HG03159 (cell line): ENCODE measurements around the gene MAGEE2.
"Not testable (repeated sequence)": the region's sequence is repeated elsewhere in the genome, so short reads cannot be mapped to it uniquely, and the experiment has no call there.

Experiments
- ATAC-seq: cut with Tn5 transposase; IDR thresholded peaks from one replicate; pipeline ENCODE4 v1.9.1; 2021; ENCODE audit warnings: mild to moderate bottlenecking, moderate library complexity; ENCODE audit not compliant: unreplicated experiment

The MAGEE2 gene

GRCh38 chrX:75784680-75785491 lies at the start of gene MAGEE2:
MAGEE2 (minus strand) TSS chrX:75785254; CDS start chrX:75785051, 203 bp downstream.
- no peak for ATAC-seq

- ATAC-seq: no peak
These were observed 1.2 kb upstream of the MAGEE2 start for GRCh38 chrX:75786290-75786689.

GRCh38 chrX:75781611-75782010 lies 3.4 kb downstream of the MAGEE2 start:
- ATAC-seq: no peak

GRCh38 chrX:75768063-75768462 lies 17.0 kb downstream of the MAGEE2 start:
- ATAC-seq: not testable (repeated sequence)

- ATAC-seq: no peak
These were observed 36.6 kb downstream of the MAGEE2 start for GRCh38 chrX:75748431-75748830.

- peak; percentile 83 for ATAC-seq
These were observed 38.0 kb downstream of the MAGEE2 start for GRCh38 chrX:75746891-75747639.
